Measurements from ENCODE around the gene MROH2A.
"Not testable (repeated sequence)": the region's sequence is repeated elsewhere in the genome, so short reads cannot be mapped to it uniquely, and the experiment has no call there.

Gene MROH2A, protein sequence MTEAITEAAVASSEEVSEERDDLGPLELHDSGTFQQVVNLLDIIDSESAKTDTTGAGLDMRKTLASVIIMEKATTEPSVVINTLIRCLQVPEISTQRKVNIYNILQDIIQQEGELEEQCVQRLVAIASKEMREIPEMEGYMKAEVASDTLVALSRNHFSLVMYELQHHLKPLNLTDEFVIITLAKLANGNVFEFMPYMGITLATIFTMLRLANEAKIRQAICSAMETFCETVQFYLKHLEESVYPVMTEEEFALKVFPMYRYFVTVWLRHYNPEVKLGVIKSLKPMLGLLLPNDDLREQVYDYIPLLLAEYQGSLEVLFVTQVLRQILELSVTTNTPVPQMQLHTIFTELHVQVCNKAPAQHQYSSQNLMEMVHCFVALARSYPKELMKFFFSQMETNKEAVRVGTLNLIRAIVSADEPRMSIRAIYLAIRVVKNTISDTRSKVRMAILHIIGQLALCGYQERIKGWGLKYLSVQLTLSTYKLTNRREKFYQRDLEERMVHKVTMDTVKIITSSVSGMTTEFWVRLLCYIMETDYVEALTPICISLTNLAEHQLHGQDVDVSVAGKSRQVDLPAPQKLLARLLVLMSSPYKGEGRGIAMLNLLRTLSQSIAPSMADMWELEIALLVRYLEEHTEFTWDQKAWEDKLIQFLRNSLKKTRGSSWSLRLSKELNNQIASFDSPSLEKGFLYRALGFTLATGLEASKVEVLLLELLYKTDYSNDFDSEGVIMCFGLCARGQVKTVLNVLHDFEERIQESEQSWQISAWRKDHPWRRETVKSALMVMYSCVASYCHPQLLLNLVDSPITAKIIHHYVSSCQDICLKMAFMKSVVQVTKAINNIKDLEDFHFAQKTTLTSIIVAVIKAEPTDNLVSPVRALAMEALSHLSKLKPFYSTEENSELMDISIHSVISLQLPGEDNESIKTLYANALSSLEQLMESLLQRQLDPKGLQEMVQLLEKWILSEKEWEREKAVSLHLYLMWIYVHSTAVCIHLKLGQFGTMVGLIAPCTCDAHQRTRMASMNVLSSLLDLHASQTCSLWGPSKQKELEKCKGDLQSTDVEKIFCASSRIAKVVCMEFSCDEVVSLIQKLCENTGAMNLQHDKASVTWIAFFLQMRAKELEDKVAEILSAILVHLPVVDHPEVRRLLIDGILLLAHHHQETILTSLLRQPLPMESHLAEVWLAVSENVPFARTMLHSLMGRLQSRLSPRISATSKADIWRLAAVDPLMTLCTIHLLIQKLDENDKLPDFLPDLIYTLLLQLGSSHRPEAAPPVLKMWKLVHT (N-terminal part only)

DNA sequence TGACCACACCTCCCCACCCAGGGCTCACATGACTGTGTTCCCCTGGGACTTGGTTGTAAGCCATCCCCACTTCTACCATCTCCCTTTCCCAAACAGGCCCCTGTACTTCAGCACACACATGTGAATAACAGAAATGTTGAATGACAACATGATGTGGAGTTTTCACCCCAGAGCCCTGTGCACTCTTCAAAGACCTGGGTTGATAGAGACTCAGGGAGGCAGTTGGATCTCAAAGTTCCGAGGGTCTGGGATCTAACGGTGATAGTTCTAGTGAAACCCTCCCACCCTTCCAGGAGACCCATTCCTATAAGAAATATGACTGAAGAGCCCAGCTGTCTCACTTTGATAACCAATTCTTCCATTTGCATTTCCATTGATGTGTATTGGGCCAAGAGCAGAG, at the start of gene MROH2A:
MROH2A (plus strand) TSS at position 301 of the 400 bp plus-strand sequence. CDS start 1,029 bp downstream, outside the sequence.
- no peak for DNase-seq

DNA sequence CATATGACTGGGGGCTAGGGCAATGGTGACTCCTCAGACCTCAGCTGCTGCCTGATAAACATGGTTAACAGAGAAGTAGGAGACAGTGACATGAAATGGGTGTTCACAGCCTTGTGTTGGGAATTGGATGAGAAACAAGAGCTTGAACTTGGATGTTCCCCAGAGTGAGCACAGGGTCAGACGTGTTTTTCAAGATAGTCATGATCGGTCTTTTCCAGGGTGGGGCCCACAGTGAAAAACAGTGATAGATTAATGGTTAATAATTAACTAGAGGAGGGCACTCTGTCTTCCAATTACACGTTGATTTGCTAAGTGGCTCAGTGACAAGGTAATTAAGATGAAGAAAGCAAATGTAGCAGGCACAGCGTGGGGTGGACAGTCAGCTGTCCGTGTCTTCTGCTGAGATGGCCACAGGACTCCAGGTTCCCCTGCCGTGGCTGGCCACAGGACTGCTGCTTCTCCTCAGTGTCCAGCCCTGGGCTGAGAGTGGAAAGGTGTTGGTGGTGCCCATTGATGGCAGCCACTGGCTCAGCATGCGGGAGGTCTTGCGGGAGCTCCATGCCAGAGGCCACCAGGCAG, 49.3 kb upstream of the MROH2A start, which contains the start of gene UGT1A3:
UGT1A3 (plus strand) TSS at position 320 of the 579 bp plus-strand sequence; CDS start at position 405, 85 bp downstream.
- no peak for DNase-seq

DNA sequence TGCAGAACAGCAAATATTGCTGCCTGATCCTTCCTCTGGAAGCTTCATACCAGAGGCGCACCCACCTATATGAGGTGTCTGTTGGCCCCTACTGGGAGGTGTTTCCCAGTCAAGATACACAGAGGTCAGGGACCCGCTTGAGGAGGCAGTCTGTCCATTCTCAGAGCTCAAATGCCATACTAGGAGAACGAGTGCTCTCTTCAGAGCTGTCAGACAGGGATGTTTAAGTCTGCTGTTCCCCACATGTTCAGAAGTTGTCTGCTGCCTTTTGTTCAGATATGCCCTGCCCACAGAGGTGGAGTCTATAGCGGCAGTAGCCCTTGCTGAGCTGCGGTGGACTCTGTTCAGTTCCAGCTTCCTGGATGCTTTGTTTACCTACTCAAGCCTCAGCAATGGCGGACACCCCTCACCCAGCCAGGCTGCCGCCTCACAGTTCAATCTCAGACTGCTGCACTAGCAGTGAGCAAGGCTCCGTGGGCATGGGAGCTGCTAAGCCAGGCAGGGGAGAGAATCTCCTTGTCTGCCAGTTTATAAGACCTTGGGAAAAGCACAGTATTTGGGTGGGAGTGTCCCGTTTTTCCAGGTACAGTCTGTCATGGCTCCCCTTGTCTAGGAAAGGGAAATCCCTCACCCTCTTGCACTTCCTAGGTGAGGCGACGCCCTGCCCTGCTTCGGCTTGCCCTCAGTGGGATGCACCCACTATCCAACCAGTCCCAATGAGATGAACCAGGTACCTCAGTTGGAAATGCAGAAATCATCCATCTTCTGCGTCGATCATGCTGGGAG, 41.1 kb upstream of the MROH2A start:
- not testable (repeated sequence) for DNase-seq

DNA sequence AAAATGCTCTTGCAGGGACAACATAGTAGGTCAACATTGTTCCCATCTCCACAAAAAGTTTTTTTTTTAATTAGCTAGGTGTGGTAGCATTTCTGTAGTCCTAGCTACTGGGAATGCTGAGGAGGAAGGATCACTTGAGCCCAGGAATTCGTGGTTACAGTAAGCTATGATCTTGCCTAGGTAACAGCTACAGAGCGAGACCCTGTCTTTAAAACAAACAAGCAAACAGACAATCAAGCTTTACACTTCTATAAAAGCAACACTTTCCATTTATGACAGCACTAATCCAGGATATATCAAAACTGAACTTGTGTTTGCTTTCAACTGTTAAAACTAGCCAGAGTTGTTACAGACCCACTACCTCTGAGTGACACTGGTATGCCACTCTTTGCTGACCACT, 37.3 kb upstream of the MROH2A start:
- no peak for DNase-seq

DNA sequence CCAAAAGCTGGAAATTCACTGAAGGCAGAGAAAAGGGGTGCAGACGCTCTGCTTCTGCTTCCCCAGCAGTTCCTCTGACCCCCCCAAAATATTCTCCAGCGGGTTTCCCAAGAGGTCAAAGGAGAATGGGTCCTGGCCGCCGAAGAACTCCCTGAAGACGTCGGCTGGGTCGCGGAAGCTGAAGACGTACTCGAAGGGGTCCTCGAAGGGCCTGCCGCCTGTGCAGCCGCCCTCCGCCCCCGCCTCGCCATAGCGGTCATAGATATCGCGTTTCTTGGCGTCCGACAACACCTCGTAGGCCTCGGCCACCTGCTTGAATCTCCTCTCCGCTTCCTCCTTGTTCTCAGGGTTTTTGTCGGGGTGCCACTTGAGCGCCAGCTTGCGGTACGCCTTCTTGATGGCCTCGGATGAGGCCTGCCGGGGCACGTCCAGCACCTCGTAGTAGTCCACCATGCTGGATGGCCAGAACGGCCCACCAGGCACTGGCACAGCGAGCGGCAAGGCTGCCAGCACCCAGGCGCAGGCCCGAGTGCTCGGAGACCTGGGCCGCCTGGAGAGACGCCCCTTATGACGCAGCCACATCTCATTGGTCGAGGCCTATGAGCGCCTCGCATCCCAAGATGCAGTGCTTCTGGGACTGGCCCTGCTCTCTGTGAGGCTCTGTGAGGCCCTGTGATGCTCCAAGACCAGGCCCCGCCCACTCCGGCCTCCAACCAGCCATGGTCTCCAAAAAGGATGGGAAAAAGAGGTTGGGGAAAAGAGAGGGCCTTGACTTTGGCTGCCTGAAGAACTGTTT, 34.5 kb upstream of the MROH2A start:
- DNase-seq: no peak

DNA sequence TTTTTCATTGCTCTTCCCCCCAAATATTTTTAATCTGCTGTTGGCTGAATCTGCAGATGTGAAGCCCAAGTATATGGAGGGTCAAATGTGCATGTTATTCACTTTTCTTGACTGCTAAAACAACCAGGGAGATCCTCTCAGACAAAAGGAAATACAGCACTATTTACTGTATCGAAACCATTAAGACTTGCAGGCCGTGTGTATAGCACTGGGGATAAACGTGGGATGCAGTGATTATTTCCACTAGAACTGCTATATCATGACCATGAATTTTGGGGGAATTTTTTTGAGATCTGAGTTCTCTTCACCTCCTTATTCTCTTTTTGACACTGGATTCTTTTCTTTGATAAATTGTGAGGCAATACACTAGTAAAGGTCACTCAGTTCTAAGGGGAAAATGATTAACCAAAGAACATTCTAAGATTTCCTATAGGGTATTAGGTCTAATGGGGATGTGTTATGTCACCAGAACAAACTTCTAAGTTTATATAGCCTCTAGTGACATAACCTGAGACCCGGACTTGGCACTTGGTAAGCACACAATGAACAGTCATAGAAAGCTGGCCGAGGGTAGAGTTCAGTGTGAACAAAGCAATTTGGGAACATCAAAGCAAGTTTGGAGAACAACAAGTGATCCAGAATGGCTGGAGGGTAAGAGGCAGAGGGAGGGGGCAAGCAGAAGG, 32.9 kb upstream of the MROH2A start:
- no peak for DNase-seq

DNA sequence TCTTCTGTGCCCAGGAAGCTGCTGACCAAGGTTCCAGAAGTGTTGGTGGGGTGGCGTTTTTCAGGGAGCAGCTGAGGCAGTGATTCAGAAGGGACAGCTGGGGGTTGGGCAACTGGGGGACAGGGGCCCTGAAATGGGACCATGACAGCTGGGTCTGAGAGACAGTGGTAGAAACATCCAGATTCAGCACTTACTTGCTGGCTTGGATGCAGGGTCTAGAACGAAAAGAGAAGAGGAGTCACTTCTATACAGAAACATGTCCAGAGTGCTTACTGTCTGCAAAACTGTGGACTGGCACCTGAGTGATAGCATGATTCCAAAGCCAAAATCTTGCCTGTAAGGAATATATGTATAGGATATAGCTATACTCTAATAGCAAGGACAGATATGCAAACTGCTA, 32.3 kb upstream of the MROH2A start:
- DNase-seq: not testable (repeated sequence)

DNA sequence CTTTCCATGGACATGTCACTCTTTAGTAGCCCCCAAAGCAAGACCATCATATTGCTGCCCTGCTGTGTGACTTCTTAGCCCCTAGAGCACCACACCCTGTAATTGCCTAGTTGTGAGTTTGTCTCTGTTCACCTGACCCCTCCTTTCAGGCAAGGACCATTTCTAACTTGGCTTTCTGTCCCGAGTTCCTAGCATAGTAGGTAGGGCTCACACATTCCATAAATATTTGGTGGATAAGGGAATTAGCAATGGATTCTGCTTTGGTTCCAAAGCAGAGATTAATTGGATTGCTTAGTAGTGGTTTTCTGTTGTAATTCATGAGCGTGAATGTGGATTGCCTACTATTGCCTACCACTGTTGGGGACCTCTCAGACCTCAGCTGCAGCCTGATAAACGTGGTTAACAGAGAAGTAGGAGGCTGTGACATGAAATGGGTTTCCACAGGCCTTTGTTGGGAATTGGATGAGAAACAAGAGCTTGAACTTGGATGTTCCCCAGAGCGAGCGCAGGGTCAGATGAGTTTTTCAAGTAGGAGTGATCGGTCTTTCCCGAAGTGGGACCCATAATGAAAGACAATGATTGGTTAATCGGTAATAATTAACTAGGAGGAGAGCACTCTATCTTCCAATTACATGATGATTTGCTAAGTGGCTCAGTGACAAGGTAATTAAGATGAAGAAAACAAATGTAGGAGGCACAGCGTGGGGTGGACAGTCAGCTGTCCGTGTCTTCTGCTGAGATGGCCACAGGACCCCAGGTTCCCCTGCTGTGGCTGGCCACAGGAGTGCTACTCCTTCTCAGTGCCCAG, 31.5 kb upstream of the MROH2A start:
- DNase-seq: no peak

DNA sequence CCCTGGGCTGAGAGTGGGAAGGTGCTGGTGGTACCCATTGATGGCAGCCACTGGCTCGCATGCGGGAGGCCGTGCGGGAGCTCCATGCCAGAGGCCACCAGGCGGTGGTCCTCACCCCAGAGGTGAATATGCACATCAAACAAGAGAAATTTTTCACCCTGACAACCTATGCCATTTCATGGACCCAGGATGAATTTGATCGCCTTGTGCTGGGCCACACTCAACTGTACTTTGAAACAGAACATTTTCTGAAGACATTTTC, 30.9 kb upstream of the MROH2A start:
- DNase-seq: no peak

DNA sequence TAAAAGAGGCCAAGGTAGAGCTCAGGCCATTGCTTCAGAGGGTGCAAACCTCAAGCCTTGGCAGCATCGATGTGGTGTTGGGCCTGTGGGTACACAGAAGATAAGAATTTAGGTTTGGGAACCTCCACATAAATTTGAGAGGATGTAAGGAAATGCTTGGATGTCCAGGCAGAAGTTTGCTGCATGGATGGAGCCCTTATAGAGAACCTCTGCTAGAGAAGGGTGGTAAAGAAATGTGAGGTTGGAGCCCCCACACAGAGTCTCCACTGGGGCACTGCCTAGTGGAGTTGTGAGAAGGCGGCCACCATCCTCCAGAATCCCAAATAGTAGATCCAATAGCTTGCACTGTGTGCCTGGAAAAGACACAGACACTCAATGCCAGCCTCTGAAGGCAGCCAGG, 27.4 kb upstream of the MROH2A start:
- DNase-seq: not testable (repeated sequence)

DNA sequence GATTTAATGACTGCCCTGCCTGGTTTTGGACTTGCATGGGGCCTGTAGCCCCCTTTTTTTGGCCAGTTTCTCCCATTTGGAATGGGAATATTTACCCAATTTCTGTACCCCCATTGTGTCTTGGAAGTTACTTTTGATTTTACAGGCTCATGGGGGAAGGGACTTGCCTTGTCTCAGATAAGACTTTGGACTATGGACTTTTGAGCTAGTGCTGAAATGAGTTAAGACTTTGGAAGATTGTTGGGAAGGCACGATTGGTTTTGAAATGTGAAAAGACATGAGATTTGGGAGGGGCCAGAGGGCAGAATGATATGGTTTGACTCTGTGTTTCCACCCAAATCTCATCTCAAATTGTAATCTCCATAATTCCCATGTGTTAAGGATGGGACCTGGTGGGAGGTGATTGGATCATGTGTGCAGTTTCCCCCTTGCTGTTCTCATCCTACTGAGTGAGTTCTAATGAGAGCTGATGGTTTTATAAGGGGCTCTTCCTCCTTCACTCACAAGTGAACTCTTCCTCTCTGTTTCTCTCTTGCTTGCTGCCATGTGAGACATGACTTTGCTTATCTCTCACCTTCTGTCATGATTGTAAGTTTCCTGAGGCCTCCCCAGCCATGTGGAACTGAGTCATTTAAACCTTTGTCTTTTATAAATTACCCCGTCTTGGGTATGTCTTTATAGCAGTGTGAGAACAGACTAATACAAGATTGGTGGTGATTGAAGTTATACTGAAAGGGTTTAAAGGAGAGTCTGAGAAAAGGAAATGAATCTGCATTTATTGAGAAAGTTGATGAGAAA, 26.7 kb upstream of the MROH2A start:
- DNase-seq: not testable (repeated sequence)

DNA sequence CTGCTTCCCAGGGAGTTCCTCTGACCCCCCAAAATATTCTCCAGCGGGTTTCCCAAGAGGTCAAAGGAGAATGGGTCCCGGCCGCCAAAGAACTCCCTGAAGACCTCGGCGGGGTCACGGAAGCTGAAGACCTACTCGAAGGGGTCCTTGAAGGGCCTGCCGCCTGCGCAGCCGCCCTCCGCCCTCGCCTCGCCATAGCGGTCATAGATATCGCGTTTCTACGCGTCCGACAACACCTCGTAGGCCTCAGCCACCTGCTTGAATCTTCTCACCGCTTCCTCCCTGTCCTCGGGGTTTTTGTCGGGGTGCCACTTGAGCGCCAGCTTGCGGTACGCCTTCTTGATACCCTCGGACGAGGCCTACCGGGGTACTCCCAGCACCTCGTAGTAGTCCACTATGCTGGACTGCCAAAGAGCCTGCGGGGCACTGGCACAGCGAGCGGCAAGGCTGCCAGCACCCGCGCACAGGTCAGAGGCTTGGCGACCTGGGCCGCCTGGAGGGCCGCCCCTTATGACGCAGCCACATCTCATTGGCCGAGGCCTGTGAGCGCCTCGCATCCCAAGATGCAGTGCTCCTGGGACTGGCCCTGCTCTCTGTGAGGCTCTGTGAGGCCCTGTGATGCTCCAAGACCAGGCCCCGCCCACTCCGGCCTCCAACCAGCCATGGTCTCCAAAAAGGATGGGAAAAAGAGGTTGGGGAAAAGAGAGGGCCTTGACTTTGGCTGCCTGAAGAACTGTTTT, 23.1 kb upstream of the MROH2A start:
- no peak for DNase-seq

DNA sequence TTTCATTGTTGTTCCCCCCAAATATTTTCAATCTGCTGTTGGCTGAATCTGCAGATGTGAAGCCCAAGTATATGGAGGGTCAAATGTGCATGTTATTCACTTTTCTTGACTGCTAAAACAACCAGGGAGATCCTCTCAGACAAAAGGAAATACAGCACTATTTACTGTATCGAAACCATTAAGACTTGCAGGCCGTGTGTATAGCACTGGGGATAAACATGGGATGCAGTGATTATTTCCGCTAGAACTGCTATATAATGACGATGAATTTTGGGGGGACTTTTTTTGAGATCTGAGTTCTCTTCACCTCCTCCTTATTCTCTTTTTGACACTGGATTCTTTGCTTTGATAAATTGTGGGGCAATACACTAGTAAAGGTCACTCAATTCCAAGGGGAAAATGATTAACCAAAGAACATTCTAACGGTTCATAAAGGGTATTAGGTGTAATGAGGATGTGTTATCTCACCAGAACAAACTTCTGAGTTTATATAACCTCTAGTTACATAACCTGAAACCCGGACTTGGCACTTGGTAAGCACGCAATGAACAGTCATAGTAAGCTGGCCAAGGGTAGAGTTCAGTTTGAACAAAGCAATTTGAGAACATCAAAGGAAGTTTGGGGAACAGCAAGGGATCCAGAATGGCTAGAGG, 21.6 kb upstream of the MROH2A start:
- DNase-seq: no peak

DNA sequence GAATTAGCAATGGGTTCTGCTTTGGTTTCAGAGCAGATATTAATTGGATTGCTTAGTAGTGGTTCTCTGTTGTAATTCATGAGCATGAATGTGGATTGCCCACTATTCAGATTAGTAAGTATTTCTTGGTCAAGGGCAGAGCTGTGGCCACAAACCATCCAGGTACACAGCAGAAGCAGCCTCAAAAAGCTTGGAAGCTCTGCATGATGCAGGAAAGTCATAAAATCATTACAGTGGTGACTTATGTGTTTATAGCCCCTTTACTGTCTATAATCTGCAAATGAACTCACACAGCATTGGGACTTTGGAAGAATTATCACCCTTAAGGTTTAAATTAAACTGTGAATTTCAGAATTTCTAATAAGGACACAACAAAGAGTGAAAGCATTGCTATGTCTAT, 20.0 kb upstream of the MROH2A start:
- no peak for DNase-seq

DNA sequence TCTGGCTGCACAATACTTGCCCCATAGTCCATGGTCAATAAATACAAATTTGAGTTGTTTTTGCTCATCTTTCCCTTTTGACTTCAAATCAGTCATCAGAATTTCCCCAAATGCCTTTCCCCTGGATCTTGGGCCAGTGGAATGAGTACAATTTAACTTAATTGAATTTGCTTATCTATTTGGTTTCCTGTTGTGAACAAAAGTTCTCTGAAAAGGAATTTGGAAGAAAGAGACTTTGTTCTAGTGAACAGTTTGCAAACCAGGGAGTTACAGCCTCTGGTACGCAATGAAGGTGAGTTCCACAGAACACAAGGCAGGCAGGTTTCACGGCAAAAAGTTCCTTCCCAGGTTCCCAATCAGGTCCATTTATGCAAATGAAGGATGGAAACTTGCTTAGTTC, 19.3 kb upstream of the MROH2A start:
- DNase-seq: no peak

DNA sequence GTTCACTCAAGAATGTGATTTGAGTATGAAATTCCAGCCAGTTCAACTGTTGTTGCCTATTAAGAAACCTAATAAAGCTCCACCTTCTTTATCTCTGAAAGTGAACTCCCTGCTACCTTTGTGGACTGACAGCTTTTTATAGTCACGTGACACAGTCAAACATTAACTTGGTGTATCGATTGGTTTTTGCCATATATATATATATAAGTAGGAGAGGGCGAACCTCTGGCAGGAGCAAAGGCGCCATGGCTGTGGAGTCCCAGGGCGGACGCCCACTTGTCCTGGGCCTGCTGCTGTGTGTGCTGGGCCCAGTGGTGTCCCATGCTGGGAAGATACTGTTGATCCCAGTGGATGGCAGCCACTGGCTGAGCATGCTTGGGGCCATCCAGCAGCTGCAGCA, 18.1 kb upstream of the MROH2A start, which contains the start of gene UGT1A1:
UGT1A1 (plus strand) TSS at position 228 of the 400 bp plus-strand sequence; CDS start at position 246, 18 bp downstream.
- DNase-seq: no peak

DNA sequence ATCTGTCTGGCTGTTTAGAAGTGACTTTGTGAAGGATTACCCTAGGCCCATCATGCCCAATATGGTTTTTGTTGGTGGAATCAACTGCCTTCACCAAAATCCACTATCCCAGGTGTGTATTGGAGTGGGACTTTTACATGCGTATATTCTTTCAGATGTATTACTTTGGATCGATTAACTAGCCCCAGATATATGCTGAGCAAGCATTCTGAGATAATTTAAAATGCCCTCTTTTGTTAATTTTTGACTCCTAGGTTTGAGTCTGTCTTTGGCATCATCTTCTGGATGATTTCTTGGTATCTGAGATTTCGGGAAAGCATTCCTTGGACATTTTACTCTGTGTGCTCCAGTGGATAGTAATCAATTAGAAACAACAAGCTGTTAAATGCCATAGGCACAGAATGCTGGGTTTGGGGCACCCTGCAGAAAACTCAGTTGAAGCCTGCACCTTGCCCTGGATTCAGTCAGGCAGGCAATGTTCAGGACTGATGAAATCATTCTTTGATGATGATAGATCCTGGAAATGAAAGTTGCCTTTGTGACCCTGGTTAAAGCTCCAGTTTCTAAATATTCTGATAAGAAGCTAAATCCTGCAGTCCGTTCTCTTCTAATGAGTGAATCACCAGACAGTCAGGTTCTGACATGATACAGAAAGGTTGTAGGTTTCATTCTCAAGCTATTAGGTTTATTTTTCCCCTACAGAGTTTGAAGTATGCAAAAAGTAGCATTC, 16.9 kb upstream of the MROH2A start:
- no peak for DNase-seq

Data from EL (cell line).